ENCODE results near the gene POLR1B.

The POLR1B gene

GRCh38 chr2:112583497-112584133 lies 41.4 kb downstream of the POLR1B start:
- peak overlapping the region; percentile 19 for H4K91ac ChIP-seq (ENCODE audit: low read depth, low read length, poor library complexity)
- H3K36me3 ChIP-seq (replicated peaks in 1 of 2; ENCODE audit: control insufficient read depth in 2 of 2, insufficient read depth in 2 of 2, low read length in 2 of 2): peaks cover 9 to 23% of the 10 kb centered on the region in 2 donors
- H3K27ac ChIP-seq (replicated peaks; ENCODE audit: low read length): peak overlapping the region; percentile 78
- peaks cover 4% of the 10 kb centered on the region for H3K79me1 ChIP-seq (ENCODE audit: low read depth, low read length)
- H2BK15ac ChIP-seq (ENCODE audit: low read length): no peak overlapping the region
- peak overlapping the region; percentile 92 for H2AFZ ChIP-seq (ENCODE audit: low read length)
- H3K14ac ChIP-seq (ENCODE audit: low read length): no peak overlapping the region
- no peak overlapping the region for H2BK12ac ChIP-seq (ENCODE audit: low read length)
- H3K4ac ChIP-seq (ENCODE audit: low read length): no peak overlapping the region
- H3K9ac ChIP-seq (ENCODE audit: low read depth, low read length, poor library complexity): peak overlapping the region; percentile 89
- no peaks in the 10 kb centered on the region for H3K9me3 ChIP-seq (replicated peaks in 1 of 2; ENCODE audit: control insufficient read depth in 2 of 2, insufficient read depth in 1 of 2, low read depth in 1 of 2, low read length in 2 of 2)
- WGBS, 2 donors (ENCODE audit: extremely low coverage in 2 of 2, insufficient read length in 2 of 2, insufficient replicate concordance in 1 of 2): no CpG with 5 or more reads among the region's 19 CpGs
- peak overlapping the region; percentile 69 for H3K4me2 ChIP-seq (ENCODE audit: insufficient read depth, low read length, poor library complexity, severe bottlenecking)
- no peak overlapping the region for H2AK5ac ChIP-seq (ENCODE audit: low read depth, low read length)
- peaks cover 3 to 9% of the 10 kb centered on the region in 2 donors for H3K4me1 ChIP-seq (ENCODE audit: control insufficient read depth in 2 of 2, insufficient read depth in 1 of 2, low read depth in 1 of 2, low read length in 2 of 2)
- peak overlapping the region; percentile 8 for H2BK5ac ChIP-seq (ENCODE audit: low read length)
- no peak overlapping the region for H2BK120ac ChIP-seq (ENCODE audit: low read depth, low read length)
- H3K23ac ChIP-seq (ENCODE audit: low read depth, low read length, poor library complexity): no peak overlapping the region
- peak overlapping the region; percentile 87 to 88 for H3K4me3 ChIP-seq (ENCODE audit: low read length in 2 of 2)
- no peak overlapping the region for H4K8ac ChIP-seq (ENCODE audit: low read depth, low read length)
- no peak for DNase-seq (ENCODE audit: low spot score)
- H3K27me3 ChIP-seq (ENCODE audit: control insufficient read depth in 3 of 3, insufficient read depth in 3 of 3, low read depth in 1 of 3, low read length in 3 of 3): no peaks in the 10 kb centered on the region
- no peak overlapping the region for H3K18ac ChIP-seq (ENCODE audit: low read length)

GRCh38 chr2:112584134-112584890 lies 42.0 kb downstream of the POLR1B start, which contains the start of gene CHCHD5:
Gene CHCHD5, plus strand, starts transcription at chr2:112584609. Its CDS starts 39 bp downstream, at chr2:112584648.
- Histone ChIP-seq H3K27me3 (ENCODE audit: control insufficient read depth in 3 of 3, insufficient read depth in 3 of 3, low read depth in 1 of 3, low read length in 3 of 3) (no peaks in the 10 kb centered on the region), H3K18ac (ENCODE audit: low read length) (peak within 1 kb of the TSS; percentile 89), H3K79me1 (ENCODE audit: low read depth, low read length) (peaks cover 4% of the 10 kb centered on the region), H2BK12ac (ENCODE audit: low read length) (no peak within 1 kb of the TSS), H2AK5ac (ENCODE audit: low read depth, low read length) (no peak within 1 kb of the TSS), H2AFZ (ENCODE audit: low read length) (peak within 1 kb of the TSS; percentile 92), H3K14ac (ENCODE audit: low read length) (no peak within 1 kb of the TSS), H2BK5ac (ENCODE audit: low read length) (peak within 1 kb of the TSS; percentile 8), H2BK120ac (ENCODE audit: low read depth, low read length) (no peak within 1 kb of the TSS), H4K91ac (ENCODE audit: low read depth, low read length, poor library complexity) (peak within 1 kb of the TSS; percentile 19), H3K4ac (ENCODE audit: low read length) (no peak within 1 kb of the TSS), H3K4me2 (ENCODE audit: insufficient read depth, low read length, poor library complexity, severe bottlenecking) (peak within 1 kb of the TSS; percentile 77), H3K9ac (ENCODE audit: low read depth, low read length, poor library complexity) (peak within 1 kb of the TSS; percentile 89), H3K4me1 (ENCODE audit: control insufficient read depth in 2 of 2, insufficient read depth in 1 of 2, low read depth in 1 of 2, low read length in 2 of 2) (peaks cover 3 to 9% of the 10 kb centered on the region in 2 donors), H3K4me3 (ENCODE audit: low read length in 2 of 2) (peak within 1 kb of the TSS; percentile 87 to 88), H3K27ac (replicated peaks; ENCODE audit: low read length) (peak within 1 kb of the TSS; percentile 97), H3K9me3 (replicated peaks in 1 of 2; ENCODE audit: control insufficient read depth in 2 of 2, insufficient read depth in 1 of 2, low read depth in 1 of 2, low read length in 2 of 2) (no peaks in the 10 kb centered on the region), H2BK15ac (ENCODE audit: low read length) (no peak within 1 kb of the TSS), H3K23ac (ENCODE audit: low read depth, low read length, poor library complexity) (peak within 1 kb of the TSS; percentile 50), H4K8ac (ENCODE audit: low read depth, low read length) (no peak within 1 kb of the TSS), H3K36me3 (replicated peaks in 1 of 2; ENCODE audit: control insufficient read depth in 2 of 2, insufficient read depth in 2 of 2, low read length in 2 of 2) (peaks cover 9 to 28% of the 10 kb centered on the region in 2 donors)
- no CpG with 5 or more reads among the region's 54 CpGs for WGBS, 2 donors (ENCODE audit: extremely low coverage in 2 of 2, insufficient read length in 2 of 2, insufficient replicate concordance in 1 of 2)
- DNase-seq (ENCODE audit: low spot score): peak; percentile 86

GRCh38 chr2:112584891-112585250 lies 42.6 kb downstream of the POLR1B start:
- H3K9ac ChIP-seq (ENCODE audit: low read depth, low read length, poor library complexity): no peak overlapping the region
- DNase-seq (ENCODE audit: low spot score): no peak
- peak overlapping the region; percentile 50 for H3K23ac ChIP-seq (ENCODE audit: low read depth, low read length, poor library complexity)
- no peak overlapping the region for H2BK12ac ChIP-seq (ENCODE audit: low read length)
- H4K91ac ChIP-seq (ENCODE audit: low read depth, low read length, poor library complexity): no peak overlapping the region
- H3K4me3 ChIP-seq (ENCODE audit: low read length in 2 of 2): peak overlapping the region; percentile 87 to 88
- no peak overlapping the region for H3K4ac ChIP-seq (ENCODE audit: low read length)
- peaks cover 4% of the 10 kb centered on the region for H3K79me1 ChIP-seq (ENCODE audit: low read depth, low read length)
- H2BK120ac ChIP-seq (ENCODE audit: low read depth, low read length): no peak overlapping the region
- no peak overlapping the region for H2BK15ac ChIP-seq (ENCODE audit: low read length)
- peak overlapping the region; percentile 77 for H3K4me2 ChIP-seq (ENCODE audit: insufficient read depth, low read length, poor library complexity, severe bottlenecking)
- no CpG with 5 or more reads among the region's 3 CpGs for WGBS, 2 donors (ENCODE audit: extremely low coverage in 2 of 2, insufficient read length in 2 of 2, insufficient replicate concordance in 1 of 2)
- H4K8ac ChIP-seq (ENCODE audit: low read depth, low read length): no peak overlapping the region
- H3K4me1 ChIP-seq (ENCODE audit: control insufficient read depth in 2 of 2, insufficient read depth in 1 of 2, low read depth in 1 of 2, low read length in 2 of 2): peaks cover 3 to 9% of the 10 kb centered on the region in 2 donors
- no peak overlapping the region for H2BK5ac ChIP-seq (ENCODE audit: low read length)
- no peak overlapping the region for H2AK5ac ChIP-seq (ENCODE audit: low read depth, low read length)
- no peaks in the 10 kb centered on the region for H3K27me3 ChIP-seq (ENCODE audit: control insufficient read depth in 3 of 3, insufficient read depth in 3 of 3, low read depth in 1 of 3, low read length in 3 of 3)
- H3K36me3 ChIP-seq (replicated peaks in 1 of 2; ENCODE audit: control insufficient read depth in 2 of 2, insufficient read depth in 2 of 2, low read length in 2 of 2): peaks cover 9 to 32% of the 10 kb centered on the region in 2 donors
- peak overlapping the region; percentile 23 for H3K18ac ChIP-seq (ENCODE audit: low read length)
- H3K27ac ChIP-seq (replicated peaks; ENCODE audit: low read length): peak overlapping the region; percentile 97
- peak overlapping the region; percentile 92 for H2AFZ ChIP-seq (ENCODE audit: low read length)
- no peaks in the 10 kb centered on the region for H3K9me3 ChIP-seq (replicated peaks in 1 of 2; ENCODE audit: control insufficient read depth in 2 of 2, insufficient read depth in 1 of 2, low read depth in 1 of 2, low read length in 2 of 2)
- H3K14ac ChIP-seq (ENCODE audit: low read length): no peak overlapping the region

GRCh38 chr2:112585400-112585799 lies 43.1 kb downstream of the POLR1B start:
- Histone ChIP-seq H3K27ac (replicated peaks; ENCODE audit: low read length) (no peak overlapping the region), H3K23ac (ENCODE audit: low read depth, low read length, poor library complexity) (no peak overlapping the region), H2AFZ (ENCODE audit: low read length) (peak overlapping the region; percentile 92), H3K36me3 (replicated peaks in 1 of 2; ENCODE audit: control insufficient read depth in 2 of 2, insufficient read depth in 2 of 2, low read length in 2 of 2) (peaks cover 9 to 35% of the 10 kb centered on the region in 2 donors), H3K14ac (ENCODE audit: low read length) (no peak overlapping the region), H3K4me3 (ENCODE audit: low read length in 2 of 2) (peak overlapping the region in 1 of 2 donors; percentile 87), H3K79me1 (ENCODE audit: low read depth, low read length) (peaks cover 4% of the 10 kb centered on the region), H3K18ac (ENCODE audit: low read length) (no peak overlapping the region), H2BK120ac (ENCODE audit: low read depth, low read length) (no peak overlapping the region), H3K4me1 (ENCODE audit: control insufficient read depth in 2 of 2, insufficient read depth in 1 of 2, low read depth in 1 of 2, low read length in 2 of 2) (peaks cover 3 to 9% of the 10 kb centered on the region in 2 donors), H2AK5ac (ENCODE audit: low read depth, low read length) (no peak overlapping the region), H4K91ac (ENCODE audit: low read depth, low read length, poor library complexity) (no peak overlapping the region), H2BK5ac (ENCODE audit: low read length) (no peak overlapping the region), H3K9me3 (replicated peaks in 1 of 2; ENCODE audit: control insufficient read depth in 2 of 2, insufficient read depth in 1 of 2, low read depth in 1 of 2, low read length in 2 of 2) (no peaks in the 10 kb centered on the region), H3K4ac (ENCODE audit: low read length) (no peak overlapping the region), H3K9ac (ENCODE audit: low read depth, low read length, poor library complexity) (no peak overlapping the region), H2BK15ac (ENCODE audit: low read length) (no peak overlapping the region), H2BK12ac (ENCODE audit: low read length) (no peak overlapping the region), H3K27me3 (ENCODE audit: control insufficient read depth in 3 of 3, insufficient read depth in 3 of 3, low read depth in 1 of 3, low read length in 3 of 3) (no peaks in the 10 kb centered on the region), H4K8ac (ENCODE audit: low read depth, low read length) (no peak overlapping the region), H3K4me2 (ENCODE audit: insufficient read depth, low read length, poor library complexity, severe bottlenecking) (peak overlapping the region; percentile 77)
- no CpG with 5 or more reads among the region's 3 CpGs for WGBS, 2 donors (ENCODE audit: extremely low coverage in 2 of 2, insufficient read length in 2 of 2, insufficient replicate concordance in 1 of 2)
- DNase-seq (ENCODE audit: low spot score): no peak
